Erythroblast (primary cell): Measurements from ENCODE around the gene DLK2.

Experiments
- GATA1 ChIP-seq: IDR thresholded peaks from 2 replicates; pipeline ENCODE4 v1.6.1; 2011; ENCODE audit warnings: low read depth, mild to moderate bottlenecking, control low read depth, low read length, moderate library complexity
- POLR2A ChIP-seq: IDR thresholded peaks from 2 replicates; pipeline ENCODE4 v1.6.1; 2011; ENCODE audit warnings: mild to moderate bottlenecking, low read length

- no peak for TF ChIP-seq POLR2A
- TF ChIP-seq GATA1 = no peak
Measured at GRCh38 chr6:43468240-43468639, 12.9 kb upstream of the DLK2 start.
